T-helper 1 cell treated with Interleukin-12 subunit alpha and Interleukin-12 subunit beta and Interleukin-4 antibody, amounts not matched to agents 30 μg/mL and 1 μg/mL, for 36 hours (primary cell): ENCODE data around the gene PDYN.
"Not testable (repeated sequence)": the region's sequence is repeated elsewhere in the genome, so short reads cannot be mapped to it uniquely, and the experiment has no call there.

Experiments
- H3K27ac Mint-ChIP-seq: one replicate; pipeline ENCODE4 v1.8.0; 2021; ENCODE audit warnings: mild to moderate bottlenecking, mixed read lengths
- H3K27me3 Mint-ChIP-seq: one replicate; pipeline ENCODE4 v1.8.0; 2021; ENCODE audit warnings: low read depth, mixed read lengths
- H3K36me3 Mint-ChIP-seq: one replicate; pipeline ENCODE4 v1.8.0; 2021; ENCODE audit warnings: low read depth, mixed read lengths
- H3K4me1 Mint-ChIP-seq: one replicate; pipeline ENCODE4 v1.8.0; 2021; ENCODE audit warnings: low read depth, mixed read lengths
- H3K4me3 Mint-ChIP-seq: one replicate; pipeline ENCODE4 v1.8.0; 2021; ENCODE audit warnings: mild to moderate bottlenecking, moderate library complexity, mixed read lengths
- H3K9me3 Mint-ChIP-seq: one replicate; pipeline ENCODE4 v1.8.0; 2021; ENCODE audit warnings: mixed read lengths

PDYN gene

GRCh38 chr20:1993986-1994385 is at the start of gene PDYN:
Gene PDYN, minus strand, starts transcription at chr20:1994058. Its CDS starts 10,974 bp downstream, at chr20:1983084.
- Mint-ChIP-seq H3K27ac (no peak within 1 kb of the TSS), H3K27me3 (peaks cover 34% of the 10 kb centered on the region), H3K4me1 (no peaks in the 10 kb centered on the region), H3K9me3 (no peaks in the 10 kb centered on the region), H3K4me3 (no peak within 1 kb of the TSS), H3K36me3 (no peaks in the 10 kb centered on the region)

GRCh38 chr20:2042400-2042799 is 48.5 kb upstream of the PDYN start:
- Mint-ChIP-seq H3K4me3 (no peak overlapping the region), H3K36me3 (no peaks in the 10 kb centered on the region), H3K4me1 (no peaks in the 10 kb centered on the region), H3K9me3 (no peaks in the 10 kb centered on the region), H3K27ac (no peak overlapping the region), H3K27me3 (peaks cover 13% of the 10 kb centered on the region)

- Mint-ChIP-seq H3K27me3 (peaks cover 9% of the 10 kb centered on the region), H3K36me3 (no peaks in the 10 kb centered on the region), H3K4me3 (no peak overlapping the region), H3K9me3 (no peaks in the 10 kb centered on the region), H3K27ac (no peak overlapping the region), H3K4me1 (no peaks in the 10 kb centered on the region)
Observed at GRCh38 chr20:2038161-2038560, 44.3 kb upstream of the PDYN start.

- H3K27ac Mint-ChIP-seq, result no peak overlapping the region
- H3K4me1 Mint-ChIP-seq, result no peaks in the 10 kb centered on the region
- H3K9me3 Mint-ChIP-seq, result no peaks in the 10 kb centered on the region
- peaks cover 9% of the 10 kb centered on the region for H3K27me3 Mint-ChIP-seq
- H3K36me3 Mint-ChIP-seq, result no peaks in the 10 kb centered on the region
- no peak overlapping the region for H3K4me3 Mint-ChIP-seq
Observed at GRCh38 chr20:2037296-2037914, 43.5 kb upstream of the PDYN start.

- not testable (repeated sequence) for H3K4me3 Mint-ChIP-seq, H3K36me3 Mint-ChIP-seq, H3K27me3 Mint-ChIP-seq, H3K4me1 Mint-ChIP-seq, H3K9me3 Mint-ChIP-seq, H3K27ac Mint-ChIP-seq
Observed at GRCh38 chr20:2036357-2036756, 42.5 kb upstream of the PDYN start.

GRCh38 chr20:2032168-2032567 is 38.3 kb upstream of the PDYN start:
- H3K4me3 Mint-ChIP-seq, result no peak overlapping the region

GRCh38 chr20:2026514-2026913 is 32.7 kb upstream of the PDYN start:
- H3K4me1 Mint-ChIP-seq, result no peaks in the 10 kb centered on the region
- no peak overlapping the region for H3K27ac Mint-ChIP-seq
- no peaks in the 10 kb centered on the region for H3K36me3 Mint-ChIP-seq
- no peaks in the 10 kb centered on the region for H3K9me3 Mint-ChIP-seq
- H3K4me3 Mint-ChIP-seq, result no peak overlapping the region
- H3K27me3 Mint-ChIP-seq, result no peaks in the 10 kb centered on the region

More at GRCh38 chr20:2032168-2032567, 38.3 kb upstream of the PDYN start:
- H3K27me3 Mint-ChIP-seq, result no peaks in the 10 kb centered on the region
- no peaks in the 10 kb centered on the region for H3K9me3 Mint-ChIP-seq
- H3K36me3 Mint-ChIP-seq, result no peaks in the 10 kb centered on the region
- no peak overlapping the region for H3K27ac Mint-ChIP-seq
- no peaks in the 10 kb centered on the region for H3K4me1 Mint-ChIP-seq

- no peak overlapping the region for H3K27ac Mint-ChIP-seq
- H3K9me3 Mint-ChIP-seq, result no peaks in the 10 kb centered on the region
- no peaks in the 10 kb centered on the region for H3K4me1 Mint-ChIP-seq
- H3K4me3 Mint-ChIP-seq, result no peak overlapping the region
- no peaks in the 10 kb centered on the region for H3K27me3 Mint-ChIP-seq
- no peaks in the 10 kb centered on the region for H3K36me3 Mint-ChIP-seq
Observed at GRCh38 chr20:2026004-2026403, 32.1 kb upstream of the PDYN start.

- no peak overlapping the region for H3K4me3 Mint-ChIP-seq
- no peaks in the 10 kb centered on the region for H3K9me3 Mint-ChIP-seq
- H3K27ac Mint-ChIP-seq, result no peak overlapping the region
- H3K27me3 Mint-ChIP-seq, result peaks cover 4% of the 10 kb centered on the region
- H3K4me1 Mint-ChIP-seq, result no peaks in the 10 kb centered on the region
- H3K36me3 Mint-ChIP-seq, result no peaks in the 10 kb centered on the region
Observed at GRCh38 chr20:2023151-2023550, 29.3 kb upstream of the PDYN start.

GRCh38 chr20:2022163-2022562 is 28.3 kb upstream of the PDYN start:
- Mint-ChIP-seq H3K9me3 (no peaks in the 10 kb centered on the region), H3K27ac (no peak overlapping the region), H3K4me3 (no peak overlapping the region), H3K4me1 (no peaks in the 10 kb centered on the region), H3K36me3 (no peaks in the 10 kb centered on the region), H3K27me3 (peaks cover 8% of the 10 kb centered on the region)

GRCh38 chr20:2010533-2010932 is 16.7 kb upstream of the PDYN start:
- H3K36me3 Mint-ChIP-seq, result no peaks in the 10 kb centered on the region
- no peaks in the 10 kb centered on the region for H3K4me1 Mint-ChIP-seq
- H3K4me3 Mint-ChIP-seq, result no peak overlapping the region
- H3K27me3 Mint-ChIP-seq, result peaks cover 19% of the 10 kb centered on the region
- H3K27ac Mint-ChIP-seq, result no peak overlapping the region
- H3K9me3 Mint-ChIP-seq, result no peaks in the 10 kb centered on the region

- Mint-ChIP-seq H3K27ac (no peak overlapping the region), H3K36me3 (no peaks in the 10 kb centered on the region), H3K27me3 (peaks cover 11% of the 10 kb centered on the region), H3K4me3 (no peak overlapping the region), H3K4me1 (no peaks in the 10 kb centered on the region), H3K9me3 (no peaks in the 10 kb centered on the region)
Observed at GRCh38 chr20:2006452-2007361, 12.8 kb upstream of the PDYN start.

- Mint-ChIP-seq H3K27ac (no peak overlapping the region), H3K27me3 (peaks cover 7% of the 10 kb centered on the region), H3K4me3 (no peak overlapping the region), H3K9me3 (no peaks in the 10 kb centered on the region), H3K36me3 (no peaks in the 10 kb centered on the region), H3K4me1 (no peaks in the 10 kb centered on the region)
Observed at GRCh38 chr20:2005831-2006426, 12.1 kb upstream of the PDYN start.

GRCh38 chr20:2005359-2005758 is 11.5 kb upstream of the PDYN start:
- H3K36me3 Mint-ChIP-seq, result no peaks in the 10 kb centered on the region
- H3K9me3 Mint-ChIP-seq, result no peaks in the 10 kb centered on the region
- no peaks in the 10 kb centered on the region for H3K4me1 Mint-ChIP-seq
- H3K4me3 Mint-ChIP-seq, result no peak overlapping the region
- H3K27me3 Mint-ChIP-seq, result peaks cover 4% of the 10 kb centered on the region
- no peak overlapping the region for H3K27ac Mint-ChIP-seq

GRCh38 chr20:2004171-2004570 is 10.3 kb upstream of the PDYN start:
- no peak overlapping the region for H3K27ac Mint-ChIP-seq
- peaks cover 1% of the 10 kb centered on the region for H3K27me3 Mint-ChIP-seq
- H3K36me3 Mint-ChIP-seq, result no peaks in the 10 kb centered on the region
- H3K4me1 Mint-ChIP-seq, result no peaks in the 10 kb centered on the region
- no peak overlapping the region for H3K4me3 Mint-ChIP-seq
- H3K9me3 Mint-ChIP-seq, result no peaks in the 10 kb centered on the region
